Bronchial epithelial cell (primary cell): ENCODE measurements around the gene CCDC34. TPM values are rescaled to one million over a fixed set of nuclear protein-coding genes. Genes with fewer than 3 reads are reported as not detected.

Source experiments
- DNase-seq: peaks from one replicate; pipeline ENCODE4 v3.0.0-alpha.2; 2010; ENCODE audit warnings: low read depth
- FAIRE-seq: peaks from 2 replicates; lab custom pipeline; 2011; peaks lifted over from hg19 to GRCh38; lab: Jason Lieb, UNC
- H3K27me3 ChIP-seq: 2 replicates; pipeline ENCODE4 v1.5.1; 2011; ENCODE audit warnings: low read length; ENCODE audit not compliant: control insufficient read depth, insufficient read depth
- H3K36me3 ChIP-seq: 2 replicates; pipeline ENCODE4 v1.5.1; 2011; ENCODE audit warnings: low read length; ENCODE audit not compliant: control insufficient read depth, insufficient read depth
- H3K4me3 ChIP-seq: 2 replicates; pipeline ENCODE4 v1.5.1; 2011; ENCODE audit warnings: mild to moderate bottlenecking, low read depth, low read length, control low read depth
- total RNA-seq: library from RNA; depleted of rRNA; stranded (reverse); fragments of >200 nt; gene quantifications from 2 replicates; pipeline ENCODE4 v1.2.1, GENCODE V29; 2014
- TF ChIP-seq, protein P1 (sequence below): IDR thresholded peaks from 2 replicates; pipeline ENCODE4 v1.5.1; 2011; ENCODE audit warnings: mild to moderate bottlenecking, moderate library complexity, low read length, control low read depth, inconsistent platforms; ENCODE audit not compliant: insufficient read depth, severe bottlenecking

CCDC34 gene
- total RNA-seq, 1 donor from 2014 or later, result 1.3 TPM

DNA sequence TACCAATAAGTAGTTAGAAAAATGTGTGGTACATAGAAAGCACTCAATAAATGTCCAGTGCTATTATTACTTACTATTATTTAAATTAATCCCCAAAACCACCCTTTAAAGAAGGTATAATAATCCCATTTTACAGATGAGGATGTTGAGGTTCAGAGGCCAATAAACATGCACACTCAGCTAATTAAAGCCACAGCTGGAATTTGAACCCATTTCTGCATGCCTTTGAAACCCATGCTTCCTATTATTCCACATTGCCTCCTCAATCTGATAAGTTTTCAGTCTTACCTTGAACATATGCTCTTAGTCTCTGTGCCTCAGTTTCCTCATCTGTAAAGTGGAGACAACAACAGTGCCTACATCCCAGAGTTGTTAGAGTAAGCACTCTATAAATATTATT, 52.8 kb downstream of the CCDC34 start:
- DNase-seq, result no peak
- H3K36me3 ChIP-seq, result no peaks in the 10 kb centered on the region
- FAIRE-seq, result no peak
- TF ChIP-seq, protein P1, sequence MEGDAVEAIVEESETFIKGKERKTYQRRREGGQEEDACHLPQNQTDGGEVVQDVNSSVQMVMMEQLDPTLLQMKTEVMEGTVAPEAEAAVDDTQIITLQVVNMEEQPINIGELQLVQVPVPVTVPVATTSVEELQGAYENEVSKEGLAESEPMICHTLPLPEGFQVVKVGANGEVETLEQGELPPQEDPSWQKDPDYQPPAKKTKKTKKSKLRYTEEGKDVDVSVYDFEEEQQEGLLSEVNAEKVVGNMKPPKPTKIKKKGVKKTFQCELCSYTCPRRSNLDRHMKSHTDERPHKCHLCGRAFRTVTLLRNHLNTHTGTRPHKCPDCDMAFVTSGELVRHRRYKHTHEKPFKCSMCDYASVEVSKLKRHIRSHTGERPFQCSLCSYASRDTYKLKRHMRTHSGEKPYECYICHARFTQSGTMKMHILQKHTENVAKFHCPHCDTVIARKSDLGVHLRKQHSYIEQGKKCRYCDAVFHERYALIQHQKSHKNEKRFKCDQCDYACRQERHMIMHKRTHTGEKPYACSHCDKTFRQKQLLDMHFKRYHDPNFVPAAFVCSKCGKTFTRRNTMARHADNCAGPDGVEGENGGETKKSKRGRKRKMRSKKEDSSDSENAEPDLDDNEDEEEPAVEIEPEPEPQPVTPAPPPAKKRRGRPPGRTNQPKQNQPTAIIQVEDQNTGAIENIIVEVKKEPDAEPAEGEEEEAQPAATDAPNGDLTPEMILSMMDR, result no peak
- no peaks in the 10 kb centered on the region for H3K27me3 ChIP-seq
- no peak overlapping the region for H3K4me3 ChIP-seq

DNA sequence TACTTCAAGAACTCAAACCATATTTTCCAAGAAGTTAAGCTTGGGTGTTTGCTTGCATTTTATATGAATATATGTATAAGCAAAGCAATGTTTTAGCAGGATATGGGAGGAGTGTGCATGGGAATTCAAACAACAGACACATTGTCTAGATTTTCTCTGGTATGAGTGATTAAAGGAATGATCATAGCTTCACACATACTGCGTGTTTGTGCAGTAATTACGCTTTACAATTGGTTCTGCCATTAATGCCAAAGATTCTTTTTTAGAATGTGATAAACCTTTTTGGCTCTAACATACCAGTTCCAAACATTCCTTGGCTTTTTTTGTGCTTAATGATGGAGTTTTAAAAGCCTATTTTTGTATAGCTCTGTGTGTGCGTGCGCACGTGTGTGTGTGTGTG, 54.0 kb downstream of the CCDC34 start:
- DNase-seq (no peak), FAIRE-seq (no peak)
- TF ChIP-seq, protein P1, result no peak
- no peak overlapping the region for H3K4me3 ChIP-seq
- H3K36me3 ChIP-seq, result no peaks in the 10 kb centered on the region
- no peaks in the 10 kb centered on the region for H3K27me3 ChIP-seq

DNA sequence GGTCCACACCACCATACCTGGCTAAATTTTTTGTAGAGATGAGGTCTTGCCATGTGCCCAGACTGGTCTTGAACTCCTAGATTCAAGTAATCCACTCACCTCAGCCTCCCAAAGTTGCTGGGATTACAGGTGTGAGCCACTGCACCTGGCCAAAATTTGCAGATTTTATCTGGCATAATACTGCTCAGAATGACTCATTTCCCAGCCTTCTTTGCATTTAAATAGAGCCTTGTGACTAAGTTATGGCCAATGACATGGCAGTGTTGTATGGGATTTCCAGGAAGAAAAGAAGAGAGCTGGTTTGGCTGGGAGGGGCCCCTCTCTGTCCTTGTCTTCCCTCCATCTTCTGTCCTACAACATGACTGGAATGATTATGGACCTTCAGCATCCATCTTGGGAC, 55.8 kb downstream of the CCDC34 start:
- TF ChIP-seq, protein P1, result no peak
- H3K4me3 ChIP-seq, result no peak overlapping the region
- no peaks in the 10 kb centered on the region for H3K27me3 ChIP-seq
- DNase-seq (peak; percentile 10), FAIRE-seq (no peak)
- no peaks in the 10 kb centered on the region for H3K36me3 ChIP-seq

DNA sequence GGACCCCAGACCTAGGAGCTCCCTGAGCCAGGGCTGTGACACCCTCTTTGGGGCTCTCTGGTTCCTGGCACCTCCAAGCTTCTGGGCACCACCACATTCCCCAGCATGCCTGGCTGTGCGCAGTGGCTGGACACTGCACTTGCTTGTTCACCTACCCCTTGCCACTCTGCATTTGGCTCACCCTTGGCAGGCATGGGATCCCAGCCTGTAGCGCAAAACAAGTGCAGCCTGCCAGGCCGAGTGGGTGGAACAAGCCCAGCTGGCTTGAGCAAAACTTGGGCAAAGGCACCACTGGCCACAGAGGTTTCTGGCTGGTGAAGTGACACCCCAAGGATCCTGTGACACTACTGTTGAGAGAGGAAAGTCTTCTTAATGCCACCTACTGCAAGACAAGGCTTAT, 57.3 kb downstream of the CCDC34 start:
- TF ChIP-seq, protein P1, result no peak
- DNase-seq, result no peak
- FAIRE-seq, result no peak
- H3K27me3 ChIP-seq, result no peaks in the 10 kb centered on the region
- no peaks in the 10 kb centered on the region for H3K36me3 ChIP-seq
- H3K4me3 ChIP-seq, result no peak overlapping the region

DNA sequence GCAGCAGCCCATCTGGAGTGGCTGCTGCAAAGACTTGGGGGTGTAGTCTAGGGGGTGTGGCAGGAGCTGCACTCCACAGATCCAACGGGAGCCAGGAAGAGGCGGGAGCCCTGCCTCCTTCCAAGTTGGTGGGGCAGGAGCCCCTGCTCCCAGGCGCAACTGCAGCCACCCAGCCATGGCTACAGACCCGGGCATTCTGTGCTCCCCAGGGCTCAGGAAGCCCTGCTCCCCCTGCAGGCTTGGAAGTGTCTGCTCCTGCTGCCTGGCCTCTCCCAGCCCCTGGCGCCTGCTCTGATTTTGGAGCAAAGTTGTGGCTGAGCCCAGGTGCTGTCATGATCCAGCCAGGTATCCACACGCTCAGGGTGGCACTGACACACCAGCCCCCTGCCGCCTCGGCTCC, 58.5 kb downstream of the CCDC34 start:
- no peak for FAIRE-seq
- DNase-seq, result no peak
- Histone ChIP-seq H3K36me3 (no peaks in the 10 kb centered on the region), H3K27me3 (no peaks in the 10 kb centered on the region), H3K4me3 (no peak overlapping the region)
- TF ChIP-seq, protein P1, result no peak

DNA sequence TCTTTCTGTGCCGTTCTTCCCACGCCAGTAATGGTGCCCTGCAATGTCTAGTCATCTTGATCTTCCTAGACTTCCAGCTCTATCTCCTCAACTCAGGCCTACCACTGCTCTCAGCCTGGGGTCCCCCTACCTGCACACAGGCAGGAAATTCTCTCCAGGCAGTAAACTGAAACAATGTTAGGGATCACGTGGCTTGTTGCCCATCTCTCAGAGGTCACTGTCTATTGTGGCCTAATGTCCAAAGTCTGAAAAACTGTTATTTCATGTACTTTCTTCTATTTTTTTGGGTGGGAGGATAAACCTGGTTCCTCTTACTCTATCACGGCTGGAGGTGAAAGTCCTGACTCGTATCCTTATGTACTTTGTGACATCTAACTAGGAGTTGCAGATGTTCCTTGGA, 59.1 kb downstream of the CCDC34 start:
- Histone ChIP-seq H3K36me3 (no peaks in the 10 kb centered on the region), H3K4me3 (no peak overlapping the region), H3K27me3 (no peaks in the 10 kb centered on the region)
- FAIRE-seq, result no peak
- TF ChIP-seq, protein P1, result no peak
- DNase-seq, result no peak
